Measurements from ENCODE around the gene TANGO6. TPM values are rescaled to one million over a fixed set of nuclear protein-coding genes. Genes with fewer than 3 reads are reported as not detected.

TANGO6 gene
- total and polyA plus RNA-seq, 2 of the 8 experiments (the other 6 are each of a cell fraction or from before 2014, with no cell fraction given) = 5.0 to 19.5 TPM

DNA sequence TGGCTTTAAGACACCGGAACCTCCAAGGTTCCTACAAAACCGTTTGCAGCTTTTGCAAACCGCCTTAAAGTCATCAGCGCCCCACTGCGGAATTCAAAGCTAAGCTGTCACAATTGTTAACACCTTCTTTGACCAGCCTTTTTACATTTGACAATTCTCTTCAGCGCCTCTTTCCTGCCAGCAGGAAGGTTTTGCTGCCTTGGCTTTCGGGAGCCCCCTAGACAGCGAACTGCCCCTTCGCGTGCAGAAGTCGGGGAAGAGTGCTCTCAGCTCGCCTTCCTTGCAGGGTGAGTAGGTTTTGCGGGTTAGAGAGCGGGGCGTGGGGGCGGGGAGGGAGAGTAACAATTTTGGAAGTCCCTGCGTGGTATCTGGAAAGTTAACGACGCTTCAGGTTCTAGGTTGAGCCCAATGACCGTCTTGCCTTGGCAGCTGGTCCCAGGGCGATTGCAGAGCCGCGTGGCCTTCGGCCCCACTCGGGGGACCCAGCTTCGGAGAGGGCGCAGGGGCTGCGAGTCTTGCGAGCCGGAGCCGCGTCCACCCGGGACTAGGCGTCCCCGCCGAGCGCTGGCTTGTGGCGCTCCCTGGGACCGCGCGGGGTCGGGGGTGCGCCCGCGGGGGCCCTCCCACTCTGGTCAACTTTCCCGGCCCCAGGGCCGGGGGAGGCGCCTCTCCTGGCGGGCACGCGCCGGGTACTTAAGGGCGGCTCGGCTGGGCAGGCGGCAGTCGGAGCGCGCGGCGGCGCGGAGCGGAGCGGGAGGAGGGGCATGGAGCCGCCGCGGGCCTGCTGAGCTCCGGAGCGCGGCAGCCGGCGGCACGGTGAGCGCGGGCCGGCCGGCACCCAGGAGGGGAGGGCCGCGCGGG lies 262.4 kb downstream of the TANGO6 start, which contains the start of gene HAS3:
TSS of gene HAS3 (plus strand) at position 153 of the 861 bp plus-strand sequence. CDS start 3,743 bp downstream, outside the sequence.
- peak within 1 kb of the TSS; percentile 90; the same call in 1 of the 2 replicates for H2BK12ac ChIP-seq (ENCODE audit: low read depth, low read length)
- 2% methylated on average over 35 of the region's 80 CpGs; no CpG with 5 or more reads in 1 of the 2 experiments for WGBS, 2 experiments (ENCODE audit: extremely low coverage in 1 of 2, insufficient coverage in 1 of 2, insufficient read length in 1 of 2, insufficient replicate concordance in 2 of 2, low coverage in 1 of 2, low lambda C conversion rate in 2 of 2, missing lambda C conversion rate in 1 of 2)
- 0 out of 2 replicates have a peak within 1 kb of the TSS, but pooled peaks have one; percentile 86 for H2BK20ac ChIP-seq (ENCODE audit: low read length)
- no peaks in the 10 kb centered on the region; a peak in 1 of 7 replicates for H3K27me3 ChIP-seq (replicated peaks in 1 of 4; ENCODE audit: control insufficient read depth in 3 of 4, extremely low read depth in 1 of 4, insufficient read depth in 3 of 4, low read length in 3 of 4)
- H3K23me2 ChIP-seq (ENCODE audit: low read depth, low read length) = peaks cover 25% of the 10 kb centered on the region
- no peak within 1 kb of the TSS for H3K23ac ChIP-seq (ENCODE audit: insufficient read length)
- peak within 1 kb of the TSS; percentile 76 for H2BK120ac ChIP-seq (replicated peaks; ENCODE audit: low read depth, low read length)
- H2AFZ ChIP-seq (ENCODE audit: low read length) = no peak within 1 kb of the TSS
- H4K8ac ChIP-seq (ENCODE audit: extremely low read depth, insufficient read depth, low read length) = peak within 1 kb of the TSS; percentile 39
- peak; percentile 64 to 81 for DNase-seq (ENCODE audit: low read depth in 1 of 2, low spot score in 2 of 2)
- H3K9me3 ChIP-seq (ENCODE audit: insufficient read depth in 2 of 2, low read depth in 1 of 2, low read length in 1 of 2) = no peaks in the 10 kb centered on the region
- peak; percentile 93 for FAIRE-seq
- peaks cover 15 to 33% (median 19%) of the 10 kb centered on the region in 4 experiments for H3K4me1 ChIP-seq (replicated peaks in 1 of 4; ENCODE audit: control insufficient read depth in 3 of 4, insufficient read depth in 4 of 4, low read length in 3 of 4)
- peaks cover 0 to 9% of the 10 kb centered on the region in 2 experiments for H4K20me1 ChIP-seq (replicated peaks in 1 of 2; ENCODE audit: control insufficient read depth in 1 of 2, insufficient read depth in 2 of 2, low read length in 2 of 2)
- ChIA-PET POLR2A (ENCODE audit: partially characterized antibody) (interaction anchor here (0.6 to 6.1 kb wide), 23 partner anchors 8 to 254 kb away, joined by 3 to 38 read pairs (median 4); partner anchors contain the start of genes CHTF8 and UTP4), CTCF (ENCODE audit: partially characterized antibody) (interaction anchor here (0.7 to 2.2 kb wide), 24 partner anchors 11 to 259 kb away, joined by 3 to 19 read pairs (median 4); no protein-coding TSS in a partner anchor)
- H3K14ac ChIP-seq (ENCODE audit: insufficient read length) = no peak within 1 kb of the TSS
- no peak within 1 kb of the TSS; the same call in 1 of the 2 replicates for H2AK5ac ChIP-seq (ENCODE audit: low read depth, low read length)
- peak within 1 kb of the TSS; percentile 95 for H3K18ac ChIP-seq (ENCODE audit: extremely low read depth, low read length)
- H4K5ac ChIP-seq (ENCODE audit: insufficient read length, low read depth, low read length) = peak within 1 kb of the TSS; percentile 23
- peak within 1 kb of the TSS; percentile 88; the same call in 1 of the 2 replicates for H2BK5ac ChIP-seq (ENCODE audit: low read depth, low read length)
- H4K91ac ChIP-seq (replicated peaks; ENCODE audit: insufficient read length, low read length) = peak within 1 kb of the TSS; percentile 77
- no peak within 1 kb of the TSS for H3K4ac ChIP-seq (replicated peaks; ENCODE audit: insufficient read length, low read depth, low read length)
- H3K56ac ChIP-seq (replicated peaks; ENCODE audit: insufficient read length, low read depth, low read length) = peak within 1 kb of the TSS; percentile 82
- no peak within 1 kb of the TSS for H3K27ac ChIP-seq (ENCODE audit: low read depth, low read length)
- peak within 1 kb of the TSS; percentile 99; the same call in 1 of the 2 replicates for H2BK15ac ChIP-seq (ENCODE audit: low read length)
- peak within 1 kb of the TSS in 3 of 4 experiments; percentile 26 to 65 (median 40); a peak in 3 of 7 replicates for H3K9ac ChIP-seq (replicated peaks in 1 of 4; ENCODE audit: extremely low read depth in 1 of 4, low read depth in 3 of 4, low read length in 3 of 4)
- peaks cover 11 to 39% of the 10 kb centered on the region in 2 experiments; a peak in 3 of 4 replicates for H3K79me2 ChIP-seq (ENCODE audit: control insufficient read depth in 1 of 2, insufficient read depth in 2 of 2, low read length in 2 of 2)
- peak within 1 kb of the TSS; percentile 60 to 82 (median 75) for H3K4me3 ChIP-seq (ENCODE audit: extremely low read depth in 1 of 4, insufficient read depth in 2 of 4, low read depth in 3 of 4, low read length in 4 of 4)
- peaks cover 5 to 17% (median 16%) of the 10 kb centered on the region in 4 experiments; a peak in 7 of 8 replicates for H3K36me3 ChIP-seq (ENCODE audit: control insufficient read depth in 2 of 4, insufficient read depth in 4 of 4, low read length in 3 of 4)
- H3K79me1 ChIP-seq (ENCODE audit: low read depth, low read length) = peaks cover 18% of the 10 kb centered on the region
- H3K4me2 ChIP-seq (ENCODE audit: insufficient read depth in 1 of 2, low read depth in 2 of 2, low read length in 2 of 2) = peak within 1 kb of the TSS; percentile 95 to 98
- TF ChIP-seq, protein P1, sequence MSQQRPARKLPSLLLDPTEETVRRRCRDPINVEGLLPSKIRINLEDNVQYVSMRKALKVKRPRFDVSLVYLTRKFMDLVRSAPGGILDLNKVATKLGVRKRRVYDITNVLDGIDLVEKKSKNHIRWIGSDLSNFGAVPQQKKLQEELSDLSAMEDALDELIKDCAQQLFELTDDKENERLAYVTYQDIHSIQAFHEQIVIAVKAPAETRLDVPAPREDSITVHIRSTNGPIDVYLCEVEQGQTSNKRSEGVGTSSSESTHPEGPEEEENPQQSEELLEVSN (IDR thresholded peaks at IDR 0.05) = 0 out of 2 replicates have a peak, but pooled peaks have one; percentile 49
- TF ChIP-seq JUN (IDR thresholded peaks at IDR 0.05; ENCODE audit: low read depth, low read length) (no peak), SP2 (IDR thresholded peaks at IDR 0.05; ENCODE audit: low read length) (no peak), PHF8 (conservative IDR thresholded peaks at IDR 0.05; ENCODE audit: low read depth, low read length) (no peak), SRF (IDR thresholded peaks at IDR 0.05; ENCODE audit: low read depth, low read length) (no peak), ASH2L (IDR thresholded peaks at IDR 0.05; ENCODE audit: low read length) (peak; percentile 22), SIRT6 (IDR thresholded peaks at IDR 0.05; ENCODE audit: low read length) (no peak), NANOG (IDR thresholded peaks at IDR 0.05; ENCODE audit: insufficient read depth, low read depth, low read length, poor library complexity, severe bottlenecking) (peak; percentile 79), CBX8 (IDR thresholded peaks at IDR 0.05; ENCODE audit: borderline replicate concordance, low read depth, low read length) (no peak), HDAC6 (IDR thresholded peaks at IDR 0.05; ENCODE audit: low read depth, low read length) (no peak)
